Fibroblast of lung (primary cell): Measurements from ENCODE around the gene RNLS. TPM values are rescaled to one million over a fixed set of nuclear protein-coding genes. Genes with fewer than 3 reads are reported as not detected.

ENCODE experiments used
- DNase-seq, 2 donors: peaks; one replicate each; pipeline versions ENCODE4 v3.0.0 to v3.0.0-alpha.2; 2010; ENCODE audit warnings: low read depth in 2 of 2
- H2AFZ ChIP-seq: 2 replicates; pipeline ENCODE4 v1.5.1; 2012; ENCODE audit warnings: low read length, control low read depth, inconsistent platforms
- H3K27ac ChIP-seq: 2 replicates; pipeline ENCODE4 v1.5.1; 2011; ENCODE audit warnings: low read length, control low read depth; ENCODE audit not compliant: insufficient read depth
- H3K27me3 ChIP-seq: 2 replicates; pipeline ENCODE4 v1.5.1; 2011; ENCODE audit warnings: mild to moderate bottlenecking, low read length; ENCODE audit not compliant: control insufficient read depth, insufficient read depth
- H3K36me3 ChIP-seq: 2 replicates; pipeline ENCODE4 v1.5.1; 2011; ENCODE audit warnings: low read length; ENCODE audit not compliant: control insufficient read depth, insufficient read depth
- H3K4me1 ChIP-seq: 2 replicates; pipeline ENCODE4 v1.5.1; 2011; ENCODE audit warnings: low read length; ENCODE audit not compliant: control insufficient read depth, insufficient read depth; ENCODE audit errors: extremely low read depth
- H3K4me2 ChIP-seq: 2 replicates; pipeline ENCODE4 v1.5.1; 2011; ENCODE audit warnings: low read length, control low read depth; ENCODE audit not compliant: insufficient read depth; ENCODE audit errors: extremely low read depth
- H3K4me3 ChIP-seq, 4 experiments: fragments of 200-600 bp in 1 of 4; sonication (generic) in 1 of 4; replicated peaks in 1 of 4; 2 replicates each; pipeline ENCODE4 v1.5.1; 2011 to 2016; ENCODE audit warnings: low read length in 4 of 4, low read depth in 3 of 4, mild to moderate bottlenecking in 3 of 4, control low read depth in 2 of 4, inconsistent platforms in 1 of 4, mixed read lengths in 1 of 4; ENCODE audit not compliant: insufficient read depth in 1 of 4; ENCODE audit errors: control extremely low read depth in 1 of 4
- H3K79me2 ChIP-seq: 2 replicates; pipeline ENCODE4 v1.5.1; 2012; ENCODE audit warnings: mild to moderate bottlenecking, low read length, inconsistent platforms; ENCODE audit not compliant: control insufficient read depth, insufficient read depth
- H3K9ac ChIP-seq: 2 replicates; pipeline ENCODE4 v1.5.1; 2011; ENCODE audit warnings: mild to moderate bottlenecking, low read length, control low read depth; ENCODE audit not compliant: insufficient read depth
- H3K9me3 ChIP-seq: 2 replicates; pipeline ENCODE4 v1.5.1; 2012; ENCODE audit warnings: low read depth, low read length; ENCODE audit not compliant: control insufficient read depth, insufficient read depth
- H4K20me1 ChIP-seq: 2 replicates; pipeline ENCODE4 v1.5.1; 2011; ENCODE audit warnings: low read length; ENCODE audit not compliant: control insufficient read depth, insufficient read depth; ENCODE audit errors: extremely low read depth
- EZH2 ChIP-seq: IDR thresholded peaks from 2 replicates; pipeline ENCODE4 v1.5.1; 2012; ENCODE audit warnings: low read length, control low read depth, mild to moderate bottlenecking; ENCODE audit errors: missing control alignments
- polyA plus RNA-seq, 2 donors: library from polyadenylated mRNA; depleted of rRNA in 1 of 2; stranded (reverse) in 1 of 2; unstranded in 1 of 2; fragments of >200 nt; gene quantifications; 2 replicates each; pipeline ENCODE4 v1.2.1, GENCODE V29; 2011 to 2012; ENCODE audit warnings: missing spikeins in 1 of 2
- total RNA-seq: library from RNA; depleted of rRNA; stranded (reverse); fragments of >200 nt; gene quantifications from 2 replicates; pipeline ENCODE4 v1.2.1, GENCODE V29; 2014
- TF ChIP-seq, protein P1 (sequence below), 2 donors: IDR thresholded peaks in 1 of 2; conservative IDR thresholded peaks in 1 of 2; 1 replicate in 1 of 2; 2 replicates in 1 of 2; pipeline ENCODE4 v1.5.1; 2011 to 2012; ENCODE audit warnings: low read length in 2 of 2, control low read depth in 1 of 2, inconsistent platforms in 1 of 2, low read depth in 1 of 2, mild to moderate bottlenecking in 1 of 2

The RNLS gene
- total and polyA plus RNA-seq, 2 donors (not counting 1 experiment from before 2014, with no cell fraction given): 16.5 to 18.4 TPM

DNA sequence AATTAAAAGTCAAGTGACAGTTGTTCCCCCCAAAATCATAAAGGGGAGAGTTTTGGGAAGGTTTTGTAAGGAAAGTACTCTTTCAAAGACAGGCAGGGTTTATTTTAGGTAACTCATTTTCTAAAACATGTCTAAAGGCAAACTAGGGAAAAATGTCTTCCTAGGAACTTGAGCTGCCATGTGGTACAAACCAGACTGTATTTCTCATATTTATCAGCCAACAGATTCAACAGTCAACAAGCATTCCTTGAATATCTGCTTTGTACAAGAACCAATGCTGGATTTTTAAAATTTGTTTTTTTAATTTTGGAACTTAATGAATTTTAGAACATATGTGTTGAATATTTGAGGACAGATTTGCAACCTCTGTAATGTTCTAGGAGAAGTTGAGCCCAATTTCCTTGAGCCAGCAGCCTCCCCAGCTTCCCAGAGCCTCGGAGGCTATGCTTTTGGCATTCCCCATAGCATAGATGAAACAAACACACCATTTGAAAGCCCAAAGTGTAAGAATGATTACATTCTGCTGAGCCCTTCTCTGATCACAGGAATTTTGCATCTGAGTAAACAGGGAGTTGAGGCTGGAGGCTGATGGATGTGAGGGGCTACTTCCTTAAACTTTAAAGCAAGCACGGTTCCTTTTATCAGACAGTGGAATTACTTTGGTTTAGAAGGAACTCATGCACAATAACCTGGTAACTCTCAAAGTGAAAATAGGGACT is 345.1 kb downstream of the RNLS start:
- H2AFZ ChIP-seq: no peak overlapping the region

GRCh38 chr10:88236121-88236743 is 346.9 kb downstream of the RNLS start:
- no peak for DNase-seq
- Histone ChIP-seq H3K4me1 (no peaks in the 10 kb centered on the region), H4K20me1 (no peaks in the 10 kb centered on the region), H3K36me3 (no peaks in the 10 kb centered on the region), H3K9me3 (no peaks in the 10 kb centered on the region), H3K27ac (no peak overlapping the region), H3K4me2 (no peak overlapping the region), H3K9ac (no peak overlapping the region), H3K27me3 (no peaks in the 10 kb centered on the region), H3K79me2 (no peaks in the 10 kb centered on the region), H3K4me3 (no peak overlapping the region), H2AFZ (no peak overlapping the region)
- TF ChIP-seq, protein P1, sequence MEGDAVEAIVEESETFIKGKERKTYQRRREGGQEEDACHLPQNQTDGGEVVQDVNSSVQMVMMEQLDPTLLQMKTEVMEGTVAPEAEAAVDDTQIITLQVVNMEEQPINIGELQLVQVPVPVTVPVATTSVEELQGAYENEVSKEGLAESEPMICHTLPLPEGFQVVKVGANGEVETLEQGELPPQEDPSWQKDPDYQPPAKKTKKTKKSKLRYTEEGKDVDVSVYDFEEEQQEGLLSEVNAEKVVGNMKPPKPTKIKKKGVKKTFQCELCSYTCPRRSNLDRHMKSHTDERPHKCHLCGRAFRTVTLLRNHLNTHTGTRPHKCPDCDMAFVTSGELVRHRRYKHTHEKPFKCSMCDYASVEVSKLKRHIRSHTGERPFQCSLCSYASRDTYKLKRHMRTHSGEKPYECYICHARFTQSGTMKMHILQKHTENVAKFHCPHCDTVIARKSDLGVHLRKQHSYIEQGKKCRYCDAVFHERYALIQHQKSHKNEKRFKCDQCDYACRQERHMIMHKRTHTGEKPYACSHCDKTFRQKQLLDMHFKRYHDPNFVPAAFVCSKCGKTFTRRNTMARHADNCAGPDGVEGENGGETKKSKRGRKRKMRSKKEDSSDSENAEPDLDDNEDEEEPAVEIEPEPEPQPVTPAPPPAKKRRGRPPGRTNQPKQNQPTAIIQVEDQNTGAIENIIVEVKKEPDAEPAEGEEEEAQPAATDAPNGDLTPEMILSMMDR (conservative IDR thresholded peaks at IDR 0.05 in 1 of 2, IDR thresholded peaks at IDR 0.05 in 1 of 2; ENCODE audit: low read depth in 1 of 2, low read length in 2 of 2): no peak
- no peak for TF ChIP-seq EZH2

More for the DNA sequence above, 345.1 kb downstream of the RNLS start:
- TF ChIP-seq EZH2: no peak
- TF ChIP-seq, protein P1 (conservative IDR thresholded peaks at IDR 0.05 in 1 of 2, IDR thresholded peaks at IDR 0.05 in 1 of 2; ENCODE audit: low read depth in 1 of 2, low read length in 2 of 2): no peak
- no peaks in the 10 kb centered on the region for H3K27me3 ChIP-seq
- H3K79me2 ChIP-seq: no peaks in the 10 kb centered on the region
- no peak overlapping the region for H3K4me2 ChIP-seq
- no peak overlapping the region for H3K27ac ChIP-seq
- no peak overlapping the region for H3K9ac ChIP-seq
- peaks cover under 1% of the 10 kb centered on the region for H3K4me1 ChIP-seq
- H3K4me3 ChIP-seq: no peak overlapping the region
- no peaks in the 10 kb centered on the region for H4K20me1 ChIP-seq
- DNase-seq: no peak
- no peaks in the 10 kb centered on the region for H3K36me3 ChIP-seq
- no peaks in the 10 kb centered on the region for H3K9me3 ChIP-seq

DNA sequence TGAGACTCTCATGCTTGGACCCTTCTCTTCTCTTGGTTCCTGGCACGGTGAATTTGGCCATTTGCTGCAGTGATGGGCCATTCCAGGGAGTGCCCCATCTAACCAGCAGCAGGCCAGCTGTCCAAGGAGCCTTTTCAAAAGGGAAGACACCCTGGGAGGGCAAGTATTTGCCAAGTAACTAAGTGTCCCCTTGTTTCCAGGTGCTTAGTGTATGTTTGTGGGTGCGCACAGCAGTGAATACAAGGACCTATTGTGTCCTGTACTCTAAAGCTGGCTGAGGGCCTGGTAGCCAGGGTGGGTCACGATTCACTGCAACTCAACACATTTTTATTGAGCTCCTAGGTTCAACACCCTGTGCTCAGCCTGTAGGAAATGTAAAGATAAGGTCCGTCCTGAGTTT is 348.8 kb downstream of the RNLS start:
- Histone ChIP-seq H3K4me2 (no peak overlapping the region), H3K36me3 (no peaks in the 10 kb centered on the region), H3K79me2 (no peaks in the 10 kb centered on the region), H3K27ac (no peak overlapping the region), H2AFZ (no peak overlapping the region), H3K9ac (no peak overlapping the region), H4K20me1 (no peaks in the 10 kb centered on the region), H3K27me3 (no peaks in the 10 kb centered on the region), H3K4me3 (no peak overlapping the region), H3K4me1 (no peaks in the 10 kb centered on the region), H3K9me3 (no peaks in the 10 kb centered on the region)
- TF ChIP-seq EZH2: no peak
- TF ChIP-seq, protein P1 (conservative IDR thresholded peaks at IDR 0.05 in 1 of 2, IDR thresholded peaks at IDR 0.05 in 1 of 2; ENCODE audit: low read depth in 1 of 2, low read length in 2 of 2): no peak
- DNase-seq: no peak
